ENCODE data around the gene TRIM73.
"Not testable (repeated sequence)": the region's sequence is repeated elsewhere in the genome, so short reads cannot be mapped to it uniquely, and the experiment has no call there.

Gene TRIM73

GRCh38 chr7:75395329-75395728, at the start of gene TRIM73:
TRIM73 (plus strand) TSS chr7:75395629; CDS start chr7:75398934, 3,305 bp downstream.
- DNase-seq (ENCODE audit: insufficient read length, low spot score); FAIRE-seq: not testable (repeated sequence)

DNA sequence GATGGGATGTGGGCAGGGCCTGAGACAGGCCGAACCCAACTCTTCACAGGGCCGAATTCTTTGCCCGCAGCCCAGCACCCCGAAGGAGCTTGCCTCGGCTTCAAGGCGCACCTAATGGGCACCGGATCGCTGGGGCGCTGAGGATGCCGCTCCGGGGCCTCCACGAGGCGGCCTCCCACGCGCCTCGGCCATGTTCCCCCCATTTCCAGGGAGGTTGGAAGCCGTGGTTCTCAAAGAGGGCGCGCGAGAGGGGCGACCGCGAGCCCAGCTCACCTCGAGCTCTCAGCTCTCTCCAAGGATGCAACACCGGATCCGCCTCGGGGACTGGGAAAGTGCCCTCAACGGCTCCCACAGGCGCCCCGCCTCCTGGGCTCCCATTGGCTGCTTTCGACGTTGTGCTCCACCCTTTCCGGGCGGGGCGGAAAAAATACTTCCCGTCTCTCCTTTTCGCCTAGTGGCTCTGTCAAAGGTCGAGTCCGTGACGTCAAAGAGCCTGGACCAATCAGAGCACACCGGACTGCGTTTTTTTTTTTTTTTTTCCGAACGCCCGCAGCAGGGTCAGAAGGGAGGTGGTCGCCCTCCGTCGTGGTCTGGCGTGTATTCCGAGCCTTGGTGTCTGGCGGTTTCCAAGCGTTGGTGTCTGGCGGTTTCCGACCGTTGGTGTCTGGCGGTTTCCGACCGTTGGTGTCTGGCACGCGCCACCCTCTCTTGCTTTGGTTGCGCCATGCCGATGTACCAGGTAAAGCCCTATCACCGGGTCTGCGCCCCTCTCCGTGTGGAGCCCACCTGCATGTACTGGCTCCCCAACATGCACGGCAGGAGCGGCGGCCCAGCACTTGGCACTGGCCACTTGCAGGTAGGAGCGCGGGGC, 36.5 kb upstream of the TRIM73 start:
- FAIRE-seq; DNase-seq (ENCODE audit: insufficient read length, low spot score): not testable (repeated sequence)

DNA sequence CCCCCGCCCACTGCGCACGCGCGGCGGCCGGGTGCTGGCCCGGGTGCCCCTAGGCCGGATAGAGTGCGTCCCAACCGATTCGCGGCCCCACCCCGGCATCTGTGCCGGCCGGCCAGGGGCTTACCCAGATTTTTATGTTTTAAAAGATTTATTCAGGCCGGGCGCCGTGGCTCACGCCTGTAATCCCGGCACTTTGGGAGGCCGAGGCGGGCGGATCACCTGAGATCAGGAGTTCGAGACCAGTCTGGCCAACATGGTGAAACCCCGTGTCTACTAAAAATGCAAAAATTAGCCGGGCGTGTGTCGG, 35.9 kb upstream of the TRIM73 start:
- FAIRE-seq; DNase-seq (ENCODE audit: insufficient read length, low spot score): not testable (repeated sequence)

DNA sequence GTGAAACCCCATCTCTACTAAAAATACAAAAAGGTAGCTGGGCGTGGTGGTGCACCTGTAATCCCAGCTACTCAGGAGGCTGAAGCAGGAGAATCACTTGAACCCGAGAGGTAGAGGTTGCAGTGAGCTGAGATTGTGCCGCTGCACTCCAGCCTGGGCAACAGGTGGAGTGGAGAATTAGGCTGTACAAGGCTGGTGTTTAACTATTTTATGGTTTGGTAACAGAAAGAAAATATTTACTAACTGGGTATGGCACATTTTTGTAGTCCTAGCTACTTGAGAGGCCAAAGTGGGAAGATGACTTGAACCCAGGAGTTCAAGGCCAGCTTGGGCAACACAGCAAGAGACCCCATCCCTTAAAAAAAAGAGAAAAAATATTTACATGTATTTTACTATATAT, 31.4 kb upstream of the TRIM73 start:
- not testable (repeated sequence) for FAIRE-seq

DNA sequence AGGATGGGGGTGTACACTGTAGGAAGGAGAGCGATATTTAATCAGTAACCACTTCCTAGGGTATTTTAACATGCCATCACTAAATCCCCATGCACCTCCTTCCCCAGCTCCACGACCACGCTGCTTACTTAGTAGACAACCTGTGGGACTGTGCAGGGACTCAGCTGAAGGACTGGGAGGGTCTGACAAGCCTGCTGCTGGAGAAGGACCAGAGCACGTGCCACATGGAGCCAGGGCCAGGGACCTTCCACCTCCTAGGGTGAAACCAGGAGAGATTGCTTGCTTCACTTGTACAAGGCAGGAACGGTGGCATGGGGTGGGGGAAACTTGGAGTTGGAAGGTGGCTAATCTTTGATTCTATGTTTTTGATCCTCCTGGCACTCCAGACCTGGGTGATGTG, 28.8 kb upstream of the TRIM73 start:
- FAIRE-seq; DNase-seq (ENCODE audit: insufficient read length, low spot score): not testable (repeated sequence)

More for the DNA sequence above, 31.4 kb upstream of the TRIM73 start:
- DNase-seq (ENCODE audit: insufficient read length, low spot score): not testable (repeated sequence)

GRCh38 chr7:75367313-75367712, 28.1 kb upstream of the TRIM73 start:
- not testable (repeated sequence) for DNase-seq (ENCODE audit: insufficient read length, low spot score); FAIRE-seq

DNA sequence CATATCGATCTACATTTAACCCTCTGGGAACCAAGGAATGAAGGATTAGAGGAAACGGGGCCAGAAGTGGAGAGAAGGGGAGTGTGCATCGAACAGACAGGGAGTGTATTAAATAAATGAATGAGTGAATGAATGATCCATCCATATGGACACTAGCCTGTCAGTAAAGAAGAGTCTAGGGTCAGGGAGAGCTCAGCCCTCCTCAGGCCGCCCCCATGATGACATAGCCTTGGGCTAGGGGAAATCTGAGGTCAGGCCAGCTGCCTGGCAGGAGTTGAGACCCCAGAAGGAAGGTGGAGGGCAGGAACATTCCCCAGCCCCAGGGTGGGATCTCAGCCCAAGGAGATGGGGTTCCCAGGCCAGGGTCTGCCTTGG, 21.3 kb upstream of the TRIM73 start:
- not testable (repeated sequence) for FAIRE-seq; DNase-seq (ENCODE audit: insufficient read length, low spot score)

- FAIRE-seq; DNase-seq (ENCODE audit: insufficient read length, low spot score): not testable (repeated sequence)
Measured at GRCh38 chr7:75374519-75375317, 20.7 kb upstream of the TRIM73 start.

GRCh38 chr7:75393194-75393593, 2.2 kb upstream of the TRIM73 start:
- not testable (repeated sequence) for DNase-seq (ENCODE audit: insufficient read length, low spot score); FAIRE-seq

GRCh38 chr7:75397865-75398264, 2.4 kb downstream of the TRIM73 start:
- not testable (repeated sequence) for DNase-seq (ENCODE audit: insufficient read length, low spot score); FAIRE-seq

- FAIRE-seq: peak; percentile 91
- not testable (repeated sequence) for DNase-seq (ENCODE audit: insufficient read length, low spot score)
Measured at GRCh38 chr7:75398771-75399700, 3.6 kb downstream of the TRIM73 start.

- DNase-seq (ENCODE audit: insufficient read length, low spot score); FAIRE-seq: not testable (repeated sequence)
Measured at GRCh38 chr7:75400575-75400974, 5.1 kb downstream of the TRIM73 start.

DNA sequence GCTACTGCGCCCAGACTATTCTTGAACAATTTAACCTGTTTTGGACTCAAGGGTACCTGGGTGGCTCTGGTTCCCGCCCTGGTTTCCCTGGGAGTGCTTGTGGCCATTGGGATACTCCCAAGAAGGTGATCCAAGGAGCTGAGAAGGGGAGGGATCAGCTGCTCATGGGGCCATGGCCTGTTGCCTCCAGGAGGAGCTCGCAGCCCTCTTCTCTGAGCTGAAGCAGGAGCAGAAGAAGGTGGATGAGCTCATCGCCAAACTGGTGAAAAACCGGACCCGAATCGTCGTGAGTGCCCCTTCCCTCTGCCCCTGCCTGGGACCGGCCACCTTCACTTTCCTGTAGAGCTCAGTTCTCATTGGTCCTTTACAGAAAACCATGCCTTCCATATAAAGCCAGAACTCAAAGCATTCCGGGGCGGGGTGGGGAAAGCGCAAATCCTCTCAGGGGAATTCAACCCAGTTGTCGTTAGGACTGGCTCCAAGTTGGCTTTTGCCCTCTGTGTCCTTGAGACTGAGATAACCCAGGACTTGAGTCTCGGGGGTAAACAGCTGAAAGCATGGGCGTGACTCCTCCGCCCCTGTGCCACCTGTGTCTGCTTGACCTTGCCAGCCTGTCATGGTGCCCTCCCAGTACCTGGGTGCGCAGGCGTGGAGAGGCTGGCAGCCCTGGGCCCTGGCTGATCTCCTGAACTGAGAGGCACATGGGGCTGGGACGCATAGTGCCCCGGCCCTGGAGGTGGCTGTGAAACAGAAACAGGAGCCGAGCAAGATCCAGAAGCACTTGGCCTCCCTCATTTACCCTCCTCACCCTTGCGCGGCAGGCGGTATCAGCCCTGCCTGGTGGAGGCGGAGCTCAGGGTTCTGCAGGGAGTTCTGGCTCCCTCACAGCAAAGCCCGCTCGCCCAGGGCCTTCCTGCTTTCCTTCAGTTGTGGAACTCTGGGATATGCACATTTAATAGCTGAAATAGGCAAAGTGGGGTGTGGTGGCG, 8.3 kb downstream of the TRIM73 start:
- not testable (repeated sequence) for DNase-seq (ENCODE audit: insufficient read length, low spot score); FAIRE-seq

DNA sequence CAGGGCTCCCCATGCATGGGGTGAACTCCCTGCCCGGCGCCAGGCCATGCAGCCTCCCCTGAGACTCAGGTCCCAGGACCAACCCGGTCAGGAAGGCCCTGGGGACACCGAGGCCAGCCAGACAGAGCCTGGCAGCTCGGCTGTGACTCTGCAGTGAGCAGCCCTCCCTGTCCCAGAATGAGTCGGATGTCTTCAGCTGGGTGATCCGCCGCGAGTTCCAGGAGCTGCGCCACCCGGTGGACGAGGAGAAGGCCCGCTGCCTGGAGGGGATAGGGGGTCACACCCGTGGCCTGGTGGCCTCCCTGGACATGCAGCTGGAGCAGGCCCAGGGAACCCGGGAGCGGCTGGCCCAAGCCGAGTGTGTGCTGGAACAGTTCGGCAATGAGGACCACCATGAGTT, 9.2 kb downstream of the TRIM73 start:
- FAIRE-seq; DNase-seq (ENCODE audit: insufficient read length, low spot score): not testable (repeated sequence)

DNA sequence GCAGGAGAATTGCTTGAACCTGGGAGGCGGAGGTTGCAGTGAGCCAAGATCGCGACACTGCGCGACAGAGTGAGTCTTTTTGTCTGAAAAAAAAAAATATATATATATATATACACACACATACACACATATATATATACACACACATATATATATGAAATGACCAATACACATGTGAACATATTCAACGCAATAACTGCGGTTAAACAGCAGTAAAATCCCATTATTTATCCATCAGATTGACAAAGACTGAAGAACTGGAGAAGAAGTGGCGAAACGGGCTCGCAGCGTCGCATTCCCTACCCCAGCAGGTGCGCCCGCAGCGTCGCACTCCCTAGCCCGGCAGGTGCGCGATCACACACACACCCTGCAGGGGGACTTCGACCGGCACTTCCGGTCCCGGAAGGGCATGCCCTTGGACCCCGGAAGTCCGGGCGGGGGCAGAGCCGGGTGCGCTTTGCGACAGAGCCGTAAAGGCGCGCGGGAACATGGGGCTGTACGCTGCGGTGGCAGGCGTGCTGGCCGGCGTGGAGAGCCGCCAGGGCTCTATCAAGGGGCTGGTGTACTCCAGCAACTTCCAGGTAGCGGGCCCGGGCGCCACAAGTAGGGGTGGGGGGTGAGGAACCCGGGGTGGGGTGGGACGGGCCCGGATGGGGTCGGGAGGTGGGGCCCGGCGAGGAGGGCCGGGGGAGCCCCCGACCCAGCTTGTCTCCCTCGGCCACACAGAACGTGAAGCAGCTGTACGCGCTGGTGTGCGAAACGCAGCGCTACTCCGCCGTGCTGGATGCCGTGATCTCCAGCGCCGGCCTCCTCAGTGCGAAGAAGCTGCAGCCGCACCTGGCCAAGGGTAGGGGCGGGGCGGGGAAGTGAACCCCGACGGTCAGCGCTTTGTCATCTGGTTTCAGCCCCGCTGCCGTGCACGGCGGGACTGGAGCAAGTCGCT, 14.7 kb downstream of the TRIM73 start:
- DNase-seq (ENCODE audit: insufficient read length, low spot score): not testable (repeated sequence)
- FAIRE-seq: peak; percentile 90

DNA sequence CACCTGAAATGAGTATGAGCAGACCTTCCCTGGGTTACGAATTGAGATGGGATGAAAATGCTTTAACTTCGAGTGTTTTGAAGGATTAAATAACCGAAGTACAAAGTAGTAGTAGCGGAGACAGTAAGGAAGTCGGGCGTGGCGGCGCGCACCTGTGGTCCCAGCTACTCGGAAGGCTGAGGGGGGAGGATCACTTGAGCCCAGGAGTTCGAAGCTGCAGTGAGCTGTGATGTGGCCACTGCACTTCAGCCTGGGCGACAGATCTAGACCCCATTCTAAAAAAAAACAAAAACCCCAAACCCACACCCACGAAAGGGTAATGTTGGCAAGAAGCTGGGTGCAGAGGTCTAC, 15.4 kb downstream of the TRIM73 start:
- not testable (repeated sequence) for FAIRE-seq; DNase-seq (ENCODE audit: insufficient read length, low spot score)

DNA sequence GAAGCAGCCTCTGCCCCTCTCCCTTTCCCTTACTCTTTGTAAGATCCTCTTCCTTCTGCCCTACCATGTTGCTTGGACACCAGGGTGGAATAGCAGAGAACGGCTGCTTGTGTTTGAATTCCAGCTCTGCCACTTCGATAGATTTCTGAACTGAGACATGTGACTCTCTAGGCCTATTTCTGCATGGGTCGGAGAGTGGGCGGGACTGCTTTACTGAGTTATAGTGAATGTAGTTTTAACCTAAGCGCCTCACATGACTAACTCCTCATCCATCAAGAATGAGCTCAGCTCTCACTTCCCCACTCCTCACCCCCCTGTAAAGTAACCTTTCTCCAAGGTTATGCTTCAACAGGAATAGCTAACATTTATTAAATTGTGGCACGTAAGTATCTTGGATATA, 18.8 kb downstream of the TRIM73 start:
- not testable (repeated sequence) for DNase-seq (ENCODE audit: insufficient read length, low spot score); FAIRE-seq

All from GM19239 (cell line).